ENCODE data around the gene NDUFC1.
"Not testable (repeated sequence)": the region's sequence is repeated elsewhere in the genome, so short reads cannot be mapped to it uniquely, and the experiment has no call there.

Gene NDUFC1

GRCh38 chr4:139301821-139302611, at the start of gene NDUFC1:
TSS of gene NDUFC1 (minus strand) at chr4:139302477. CDS start at chr4:139295798, 6,679 bp downstream.
- no peak for DNase-seq

GRCh38 chr4:139337612-139338011, 35.3 kb upstream of the NDUFC1 start:
- DNase-seq: no peak

GRCh38 chr4:139333046-139333445, 30.8 kb upstream of the NDUFC1 start:
- no peak for DNase-seq

DNA sequence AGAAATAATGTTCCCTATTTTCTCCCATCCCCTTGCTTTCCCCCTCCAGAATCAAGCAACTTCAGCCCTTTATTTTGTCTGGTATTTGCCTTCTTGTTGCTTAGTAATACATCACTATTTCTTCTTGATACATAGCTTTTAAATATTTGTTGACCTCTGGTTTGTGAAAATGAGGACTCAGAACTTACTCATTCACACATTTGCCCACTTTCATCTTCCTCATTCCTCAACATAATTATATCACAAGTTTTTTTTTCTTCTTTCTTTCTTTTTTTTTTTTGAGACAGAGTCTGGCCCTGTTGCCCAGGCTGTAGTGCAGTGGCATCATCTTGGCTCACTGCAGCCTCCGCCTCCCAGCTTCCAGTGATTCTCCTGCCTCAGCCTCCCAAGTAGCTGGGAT, 28.9 kb upstream of the NDUFC1 start:
- DNase-seq: no peak

- DNase-seq: no peak
These were observed 28.0 kb upstream of the NDUFC1 start for GRCh38 chr4:139330283-139330682.

DNA sequence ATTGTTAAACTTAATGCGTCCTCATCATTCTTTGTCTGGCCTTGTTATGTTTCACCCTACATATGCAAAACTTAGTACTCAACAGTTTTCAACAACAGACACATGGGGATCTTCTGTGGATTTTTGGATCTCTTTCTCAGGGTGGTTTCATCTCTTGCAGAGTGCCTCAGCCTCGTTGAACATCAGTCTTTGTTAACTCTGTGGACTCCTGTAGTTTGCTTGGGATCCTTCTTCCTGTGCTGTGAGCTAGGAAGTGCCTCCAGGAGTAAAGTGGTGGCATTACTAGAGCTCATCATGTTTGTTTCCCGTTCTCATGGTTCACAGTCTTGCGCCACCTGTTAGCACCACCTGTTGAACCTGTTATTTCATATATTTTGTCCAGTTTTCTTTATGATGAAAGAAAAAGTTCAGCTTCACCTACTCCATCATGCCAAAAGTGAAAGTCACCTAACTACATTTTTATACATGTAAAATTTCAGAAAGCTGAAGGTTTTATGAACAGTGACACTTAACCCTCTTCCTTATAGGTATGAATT, 27.5 kb upstream of the NDUFC1 start:
- DNase-seq: no peak

GRCh38 chr4:139324620-139325019, 22.3 kb upstream of the NDUFC1 start:
- no peak for DNase-seq

DNA sequence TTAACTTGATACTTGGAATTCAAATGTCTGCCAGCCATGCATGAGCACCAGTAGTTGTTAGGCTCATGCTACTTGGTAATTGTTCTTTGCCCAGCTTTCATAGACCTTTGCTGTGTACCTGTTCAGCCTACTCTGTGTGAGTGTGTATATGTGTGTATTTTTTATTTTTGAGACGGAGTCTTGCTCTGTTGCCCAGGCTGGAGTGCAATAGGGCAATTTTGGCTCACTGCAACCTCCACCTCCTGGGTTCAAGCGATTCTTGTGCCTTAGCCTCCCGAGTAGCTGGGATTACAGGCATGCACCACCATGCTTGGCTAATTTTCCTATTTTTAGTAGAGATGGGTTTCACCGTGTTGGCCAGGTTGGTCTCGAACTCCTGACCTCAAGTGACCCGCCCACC, 20.3 kb upstream of the NDUFC1 start:
- DNase-seq: not testable (repeated sequence)

DNA sequence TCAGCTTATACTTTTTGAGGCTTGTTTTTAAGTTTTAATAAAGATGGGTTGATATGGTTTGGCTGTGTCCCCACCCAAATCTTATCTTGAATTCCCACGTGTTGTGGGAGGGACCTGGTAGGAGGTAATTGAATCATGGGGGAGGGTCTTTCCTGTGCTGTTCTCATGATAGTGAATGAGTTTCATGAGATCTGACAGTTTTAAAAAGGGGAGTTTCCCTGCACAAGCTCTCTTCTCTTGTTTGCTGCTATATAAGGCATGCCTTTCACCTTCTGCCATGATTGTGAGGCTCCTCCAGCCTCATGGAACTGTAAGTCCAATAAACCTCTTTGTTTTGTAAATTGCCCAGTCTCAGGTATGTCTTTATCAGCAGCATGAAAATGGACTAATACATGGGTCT, 19.8 kb upstream of the NDUFC1 start:
- DNase-seq: not testable (repeated sequence)

DNA sequence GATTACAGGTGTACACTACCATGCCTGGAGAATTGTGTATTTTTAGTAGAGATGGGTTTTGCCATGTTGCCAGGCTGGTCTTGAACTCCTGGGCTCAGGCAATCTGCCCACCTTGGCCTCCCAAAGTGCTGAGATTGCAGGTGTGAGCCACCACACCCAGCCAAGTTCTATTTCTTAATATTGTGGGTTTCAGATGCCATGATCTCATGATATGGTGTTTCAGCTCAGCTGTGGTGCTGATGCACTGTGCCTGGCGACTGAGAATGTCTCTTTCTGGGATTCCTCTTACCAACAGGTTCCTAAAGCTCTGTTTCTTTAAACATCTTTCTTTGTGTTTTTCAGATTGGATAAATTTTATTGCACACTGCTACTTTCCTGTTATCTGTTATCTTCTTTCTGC, 17.3 kb upstream of the NDUFC1 start:
- no peak for DNase-seq

DNA sequence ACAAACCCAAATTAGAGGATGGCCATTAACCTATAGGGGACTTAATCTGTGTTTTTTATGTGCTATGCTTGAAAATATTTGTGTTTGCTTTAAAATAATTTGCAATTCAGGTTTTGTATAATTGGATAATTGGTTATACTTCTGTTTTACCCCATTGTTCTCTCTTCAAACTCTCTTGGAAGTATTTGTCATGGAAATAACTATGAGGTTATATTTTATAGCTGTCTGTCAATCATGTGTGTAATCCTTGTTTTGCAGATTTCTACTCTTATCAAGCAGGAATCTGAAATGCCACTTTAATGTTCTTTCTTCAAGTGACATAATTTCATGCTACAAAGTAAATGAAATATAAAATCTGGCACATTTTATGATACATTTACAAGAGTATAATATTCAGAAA, 15.4 kb upstream of the NDUFC1 start:
- no peak for DNase-seq

- DNase-seq: no peak
These were observed 14.5 kb upstream of the NDUFC1 start for GRCh38 chr4:139316733-139317132.

DNA sequence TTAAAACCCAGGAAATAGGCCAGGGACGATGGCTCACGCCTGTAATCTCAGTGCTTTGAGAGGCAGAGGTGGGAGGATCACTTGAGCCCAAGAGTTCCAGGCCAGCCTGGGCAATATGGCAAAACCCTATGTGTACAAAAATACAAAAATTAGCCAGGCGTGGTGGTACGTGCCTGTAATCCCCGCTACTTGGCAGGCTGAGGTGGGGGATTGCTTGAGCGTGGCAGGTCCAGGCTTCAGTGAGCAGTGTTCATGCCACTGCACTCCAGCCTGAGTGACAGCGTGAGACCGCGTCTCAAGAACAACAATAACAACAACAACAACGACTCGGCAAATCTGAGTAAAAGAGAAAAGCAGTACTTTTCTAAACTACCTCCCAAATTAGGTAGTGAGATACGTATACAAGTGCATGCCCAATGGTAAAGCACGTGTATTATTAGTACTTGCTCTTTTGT, 13.0 kb upstream of the NDUFC1 start:
- DNase-seq: no peak

GRCh38 chr4:139314047-139314800, 11.9 kb upstream of the NDUFC1 start:
- DNase-seq: no peak

DNA sequence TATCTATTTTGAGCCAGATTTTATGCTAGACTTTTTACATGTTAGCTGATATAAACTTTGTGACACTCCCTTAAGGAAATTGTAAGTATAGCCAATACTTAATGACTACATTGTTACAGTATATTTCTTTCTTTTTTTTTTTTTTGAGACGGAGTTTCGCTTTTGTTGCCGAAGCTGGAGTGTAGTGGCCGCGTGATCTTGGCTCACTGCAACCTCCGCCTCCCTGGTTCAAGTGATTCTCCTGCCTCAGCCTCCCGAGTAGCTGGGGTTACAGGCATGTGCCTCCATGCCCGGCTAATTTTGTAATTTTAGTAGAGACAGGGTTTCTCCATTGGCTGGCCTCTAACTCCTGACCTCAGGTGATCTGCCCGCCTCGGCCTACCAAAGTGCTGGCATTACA, 11.1 kb upstream of the NDUFC1 start:
- DNase-seq: not testable (repeated sequence)

- DNase-seq: no peak
These were observed 10.5 kb upstream of the NDUFC1 start for GRCh38 chr4:139312552-139313332.

- no peak for DNase-seq
These were observed 9.6 kb upstream of the NDUFC1 start for GRCh38 chr4:139311909-139312308.

GRCh38 chr4:139304920-139305319, 2.6 kb upstream of the NDUFC1 start:
- no peak for DNase-seq

DNA sequence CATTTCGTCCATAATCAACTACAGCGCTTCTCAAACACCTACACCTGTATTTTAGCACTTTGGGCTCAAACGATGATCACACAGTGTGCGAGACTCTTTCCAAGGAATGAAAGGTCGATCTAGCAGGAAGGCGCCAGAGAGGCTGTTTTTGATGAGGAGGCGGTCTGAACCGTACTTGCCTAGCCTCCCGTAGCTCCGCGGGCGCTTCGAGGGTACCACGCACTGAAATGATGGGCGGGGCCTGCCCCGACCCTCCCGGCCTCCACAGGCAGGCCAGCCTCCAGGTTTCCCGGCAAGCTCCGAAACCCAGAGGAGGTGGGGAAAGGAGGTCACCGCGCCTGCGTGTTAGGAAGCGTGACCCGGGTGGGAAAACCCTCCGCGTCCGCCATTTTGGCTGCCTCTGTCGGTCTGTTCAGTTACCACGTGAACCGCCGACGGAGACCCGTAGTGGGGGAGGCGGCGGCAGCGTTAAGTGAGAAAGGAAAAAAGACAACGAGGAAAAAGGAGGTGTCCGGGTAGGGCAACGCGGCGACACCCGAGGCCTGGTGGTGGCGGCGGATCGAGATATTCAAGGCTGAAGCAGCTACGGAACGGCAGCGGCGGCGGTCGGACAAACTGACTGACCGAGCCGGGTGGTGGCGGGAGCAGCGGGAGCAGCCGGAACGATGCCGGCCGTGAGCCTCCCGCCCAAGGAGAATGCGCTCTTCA, 1.0 kb downstream of the NDUFC1 start, which contains the start of gene NAA15:
Gene NAA15, plus strand, starts transcription at position 393 of the 708 bp plus-strand sequence. Its CDS starts 273 bp downstream, at position 666.
- peak; percentile 98 for DNase-seq

GRCh38 chr4:139300431-139301112, 1.7 kb downstream of the NDUFC1 start:
- no peak for DNase-seq

DNA sequence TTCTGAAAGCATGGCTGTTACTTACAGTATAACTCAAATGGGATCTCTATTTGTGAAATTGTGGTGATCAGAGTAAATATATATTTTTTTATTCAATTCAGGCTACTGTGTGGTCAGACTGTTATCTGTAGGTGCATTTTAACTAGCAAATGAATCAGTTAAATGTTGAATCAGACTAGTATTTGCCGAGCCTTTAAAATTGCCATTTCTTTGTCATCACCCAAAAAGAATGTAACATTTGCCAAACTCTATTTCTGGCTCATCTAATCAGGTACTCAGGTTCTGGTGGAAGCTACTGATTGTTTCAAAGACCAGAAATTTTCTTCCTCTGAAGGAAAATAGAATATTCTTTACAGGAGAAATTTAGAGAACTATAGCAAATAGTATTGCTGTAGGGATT, 2.7 kb downstream of the NDUFC1 start:
- no peak for DNase-seq

- DNase-seq: no peak
These were observed 5.3 kb downstream of the NDUFC1 start for GRCh38 chr4:139297001-139297410.

Data from NCI-H1048 (cell line).